ENCODE measurements around the gene PPIL1.
"Not testable (repeated sequence)": the region's sequence is repeated elsewhere in the genome, so short reads cannot be mapped to it uniquely, and the experiment has no call there.

Gene PPIL1

GRCh38 chr6:36813047-36813446 is 61.6 kb downstream of the PPIL1 start:
- DNase-seq = not testable (repeated sequence)

- no peak for DNase-seq
These were observed 64.4 kb downstream of the PPIL1 start for GRCh38 chr6:36809941-36810803.

GRCh38 chr6:36809156-36809555 is 65.4 kb downstream of the PPIL1 start:
- DNase-seq = no peak

- DNase-seq = no peak
These were observed 66.0 kb downstream of the PPIL1 start for GRCh38 chr6:36808634-36809033.

GRCh38 chr6:36807750-36808149 is 66.9 kb downstream of the PPIL1 start:
- DNase-seq = no peak

- no peak for DNase-seq
These were observed 67.5 kb downstream of the PPIL1 start for GRCh38 chr6:36807143-36807542.

GRCh38 chr6:36805917-36806316 is 68.7 kb downstream of the PPIL1 start:
- DNase-seq = no peak

GRCh38 chr6:36805096-36805797 is 69.4 kb downstream of the PPIL1 start:
- no peak for DNase-seq
